Measurements from ENCODE around the gene HDLBP.

DNA sequence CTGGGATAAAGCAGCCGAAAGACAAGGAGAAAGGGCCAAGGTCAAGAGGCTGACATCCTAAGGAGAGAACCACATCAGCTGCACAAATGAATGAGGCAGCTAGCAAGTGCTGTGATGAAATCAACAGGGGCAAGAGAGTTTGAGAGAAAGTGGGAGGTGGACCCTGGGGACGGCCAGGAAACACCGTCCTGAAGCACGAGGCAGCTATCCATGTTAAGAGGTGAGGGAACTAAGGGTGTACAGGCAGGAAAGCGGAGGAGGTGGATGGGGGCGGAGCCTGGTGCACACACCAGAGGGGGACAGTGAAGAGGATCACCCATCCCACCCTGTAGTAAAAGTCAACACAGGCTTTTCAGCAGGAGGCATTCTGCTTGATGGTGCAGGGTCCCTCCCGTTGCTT, 52.4 kb downstream of the HDLBP start:
- no peak for TF ChIP-seq CSDC2 (CRISPR knock-in tag; IDR thresholded peaks at IDR 0.05)
- TF ChIP-seq BACH2 (CRISPR knock-in tag; IDR thresholded peaks at IDR 0.05; ENCODE audit: borderline replicate concordance): no peak
- TF ChIP-seq PPARA (CRISPR knock-in tag; IDR thresholded peaks at IDR 0.05; ENCODE audit: borderline replicate concordance): no peak
- TF ChIP-seq, protein P1, sequence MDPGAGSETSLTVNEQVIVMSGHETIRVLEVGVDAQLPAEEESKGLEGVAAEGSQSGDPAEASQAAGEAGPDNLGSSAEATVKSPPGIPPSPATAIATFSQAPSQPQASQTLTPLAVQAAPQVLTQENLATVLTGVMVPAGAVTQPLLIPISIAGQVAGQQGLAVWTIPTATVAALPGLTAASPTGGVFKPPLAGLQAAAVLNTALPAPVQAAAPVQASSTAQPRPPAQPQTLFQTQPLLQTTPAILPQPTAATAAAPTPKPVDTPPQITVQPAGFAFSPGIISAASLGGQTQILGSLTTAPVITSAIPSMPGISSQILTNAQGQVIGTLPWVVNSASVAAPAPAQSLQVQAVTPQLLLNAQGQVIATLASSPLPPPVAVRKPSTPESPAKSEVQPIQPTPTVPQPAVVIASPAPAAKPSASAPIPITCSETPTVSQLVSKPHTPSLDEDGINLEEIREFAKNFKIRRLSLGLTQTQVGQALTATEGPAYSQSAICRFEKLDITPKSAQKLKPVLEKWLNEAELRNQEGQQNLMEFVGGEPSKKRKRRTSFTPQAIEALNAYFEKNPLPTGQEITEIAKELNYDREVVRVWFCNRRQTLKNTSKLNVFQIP (CRISPR knock-in tag; IDR thresholded peaks at IDR 0.05; ENCODE audit: borderline replicate concordance, low read depth): no peak
- TF ChIP-seq ISL1 (CRISPR knock-in tag; IDR thresholded peaks at IDR 0.05): no peak
- no peak for TF ChIP-seq RARB (CRISPR knock-in tag; IDR thresholded peaks at IDR 0.05)
- TF ChIP-seq GLIS3 (CRISPR knock-in tag; IDR thresholded peaks at IDR 0.05): no peak
